Gastroesophageal sphincter (tissue), 3 donors: ENCODE data around the gene PIM1.

ENCODE experiments used
- EP300 ChIP-seq: sonication (generic); formaldehyde crosslinking; IDR thresholded peaks from one replicate; pipeline ENCODE4 v1.6.1; 2017; ENCODE audit warnings: antibody characterized with exemption, mild to moderate bottlenecking
- POLR2A ChIP-seq, 2 donors: fragments of 450-650 bp; IDR thresholded peaks; one replicate each; pipeline ENCODE4 v1.6.1; 2017; ENCODE audit warnings: antibody characterized with exemption in 2 of 2, mild to moderate bottlenecking in 2 of 2, moderate library complexity in 1 of 2
- POLR2AphosphoS5 ChIP-seq: sonication (generic); formaldehyde crosslinking; IDR thresholded peaks from one replicate; pipeline ENCODE4 v1.6.1; 2017; ENCODE audit warnings: antibody characterized with exemption
- TF ChIP-seq, protein P1 (sequence below), 4 experiments: fragments of 200-600 bp in 2 of 4; fragments of 450-650 bp in 2 of 4; sonication (generic) in 1 of 4; IDR thresholded peaks; one replicate each; pipeline ENCODE4 v1.5.1; 2017 to 2019; ENCODE audit warnings: antibody characterized with exemption in 4 of 4, mild to moderate bottlenecking in 2 of 4, moderate library complexity in 2 of 4

DNA sequence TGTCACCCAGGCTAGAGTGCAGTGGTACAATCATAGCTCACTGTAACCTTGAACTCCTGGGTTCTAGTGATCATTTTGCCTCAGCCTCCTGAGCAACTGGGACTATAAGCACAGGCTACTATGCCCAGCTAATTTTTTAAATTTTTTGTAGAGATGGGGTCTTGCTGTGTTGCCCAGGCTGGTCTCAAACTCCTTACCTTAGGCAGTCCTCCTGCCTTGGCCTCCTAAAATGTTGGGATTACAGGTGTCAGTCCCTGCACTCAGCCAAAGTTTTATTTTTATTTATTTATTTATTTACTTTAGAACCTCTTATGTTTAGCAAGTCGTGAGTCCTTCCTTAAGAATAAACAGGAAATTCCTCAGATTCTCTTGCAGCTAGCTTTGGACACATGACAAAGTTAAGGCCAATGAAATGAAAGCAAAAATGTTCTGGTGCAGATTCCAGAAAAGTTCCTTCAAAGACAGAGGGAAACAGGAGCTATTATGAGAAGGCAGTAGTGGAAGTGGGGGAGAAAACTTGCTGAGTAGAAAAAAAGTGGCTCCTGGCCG lies 19.1 kb downstream of the PIM1 start:
- TF ChIP-seq POLR2AphosphoS5 (no peak), POLR2A (IDR thresholded peaks at IDR 0.05) (no peak), EP300 (no peak)
- TF ChIP-seq, protein P1, sequence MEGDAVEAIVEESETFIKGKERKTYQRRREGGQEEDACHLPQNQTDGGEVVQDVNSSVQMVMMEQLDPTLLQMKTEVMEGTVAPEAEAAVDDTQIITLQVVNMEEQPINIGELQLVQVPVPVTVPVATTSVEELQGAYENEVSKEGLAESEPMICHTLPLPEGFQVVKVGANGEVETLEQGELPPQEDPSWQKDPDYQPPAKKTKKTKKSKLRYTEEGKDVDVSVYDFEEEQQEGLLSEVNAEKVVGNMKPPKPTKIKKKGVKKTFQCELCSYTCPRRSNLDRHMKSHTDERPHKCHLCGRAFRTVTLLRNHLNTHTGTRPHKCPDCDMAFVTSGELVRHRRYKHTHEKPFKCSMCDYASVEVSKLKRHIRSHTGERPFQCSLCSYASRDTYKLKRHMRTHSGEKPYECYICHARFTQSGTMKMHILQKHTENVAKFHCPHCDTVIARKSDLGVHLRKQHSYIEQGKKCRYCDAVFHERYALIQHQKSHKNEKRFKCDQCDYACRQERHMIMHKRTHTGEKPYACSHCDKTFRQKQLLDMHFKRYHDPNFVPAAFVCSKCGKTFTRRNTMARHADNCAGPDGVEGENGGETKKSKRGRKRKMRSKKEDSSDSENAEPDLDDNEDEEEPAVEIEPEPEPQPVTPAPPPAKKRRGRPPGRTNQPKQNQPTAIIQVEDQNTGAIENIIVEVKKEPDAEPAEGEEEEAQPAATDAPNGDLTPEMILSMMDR (IDR thresholded peaks at IDR 0.05): no peak
